Spleen (tissue), 11 donors: ENCODE data around the gene NEDD9. TPM values are rescaled to one million over a fixed set of nuclear protein-coding genes. Genes with fewer than 3 reads are reported as not detected.

Experiments used
- DNase-seq: peaks from one replicate; pipeline ENCODE4 v3.0.0-alpha.2; 2020
- H3K27ac ChIP-seq, 8 donors: fragments of 200-600 bp; sonication (generic) in 7 of 8; 1 replicate in 4 of 8; 2 replicates in 4 of 8; pipeline versions ENCODE4 v1.5.0 to v1.8.0; 2016 to 2021; ENCODE audit warnings: inconsistent platforms in 4 of 8, mild to moderate bottlenecking in 4 of 8, moderate library complexity in 1 of 8
- H3K27me3 ChIP-seq, 7 donors: fragments of 200-600 bp; sonication (generic) in 6 of 7; replicated peaks in 1 of 7; 1 replicate in 4 of 7; 2 replicates in 3 of 7; pipeline versions ENCODE4 v1.5.0 to v1.8.0; 2016 to 2021; ENCODE audit warnings: inconsistent platforms in 3 of 7, mild to moderate bottlenecking in 1 of 7
- H3K36me3 ChIP-seq, 6 donors: fragments of 200-600 bp; sonication (generic) in 5 of 6; 1 replicate in 4 of 6; 2 replicates in 2 of 6; pipeline versions ENCODE4 v1.5.0 to v1.8.0; 2016 to 2021; ENCODE audit warnings: inconsistent platforms in 2 of 6
- H3K4me1 ChIP-seq, 6 donors: fragments of 200-600 bp; sonication (generic) in 5 of 6; 1 replicate in 3 of 6; 2 replicates in 3 of 6; pipeline versions ENCODE4 v1.5.0 to v1.8.0; 2016 to 2021; ENCODE audit warnings: inconsistent platforms in 3 of 6
- H3K4me3 ChIP-seq, 8 donors: fragments of 200-600 bp; sonication (generic) in 7 of 8; 1 replicate in 4 of 8; 2 replicates in 4 of 8; pipeline versions ENCODE4 v1.5.0 to v1.8.0; 2016 to 2021; ENCODE audit warnings: inconsistent platforms in 4 of 8, mild to moderate bottlenecking in 4 of 8, moderate library complexity in 2 of 8
- H3K9me3 ChIP-seq, 8 donors: fragments of 200-600 bp; sonication (generic) in 7 of 8; 1 replicate in 4 of 8; 2 replicates in 4 of 8; pipeline versions ENCODE4 v1.5.0 to v1.8.0; 2016 to 2021; ENCODE audit warnings: inconsistent platforms in 4 of 8
- CTCF ChIP-seq, 11 experiments: fragments of 200-600 bp in 7 of 11; fragments of 450-650 bp in 4 of 11; sonication (generic) in 4 of 11; IDR thresholded peaks in 8 of 11; conservative IDR thresholded peaks in 3 of 11; 1 replicate in 7 of 11; 2 replicates in 4 of 11; pipeline versions ENCODE4 v1.4.0 to v1.8.0; 2016 to 2021; ENCODE audit warnings: antibody characterized with exemption in 11 of 11, inconsistent platforms in 4 of 11, mild to moderate bottlenecking in 1 of 11
- POLR2A ChIP-seq, 3 donors: fragments of 450-650 bp; IDR thresholded peaks; one replicate each; pipeline ENCODE4 v1.5.1; 2017; ENCODE audit warnings: antibody characterized with exemption in 3 of 3, mild to moderate bottlenecking in 1 of 3
- POLR2AphosphoS5 ChIP-seq, 3 donors: sonication (generic); formaldehyde crosslinking; IDR thresholded peaks; one replicate each; pipeline ENCODE4 v1.5.1; 2017; ENCODE audit warnings: antibody characterized with exemption in 3 of 3
- WGBS, 5 donors: extraction: QIAGEN DNeasy Blood & Tissue Kit in 3 of 5; methylation state at CpG; one replicate each; pipeline versions ENCODE4 v1.1.5 to v1.1.7; 2013 to 2018; 5-methylcytosine and 5-hydroxymethylcytosine counted together
- intact Hi-C: fragments of 100-400 bp; cut with DNase I; formaldehyde crosslinking; loops from one replicate; pipeline ENCODE4 v1.15.0; 2023; ENCODE audit warnings: low total_unique reads
- polyA plus RNA-seq, 3 donors: library from polyadenylated mRNA; stranded (reverse); fragments of 200-250 nt; gene quantifications; one replicate each; pipeline ENCODE4 v1.2.1, GENCODE V29; 2013
- total RNA-seq, 7 donors: library from RNA; depleted of rRNA in 3 of 7; stranded (reverse); fragments of >200 nt in 3 of 7; fragmentation: NEBNext Ultra II Directional in 4 of 7; extraction: Animal tissue kit (Norgen Biotek cat#: 25700) in 4 of 7; gene quantifications; one replicate each; pipeline versions ENCODE4 v1.1.0 to v1.2.1, GENCODE V29; 2016 to 2021
- donor health status: healthy with polysubstance abuse.
- donor health status: DM: no; HTN: no; CAD: no; lungs with moderate emphysema.
- donor health status: DM: no; HTN: no; CAD: no.
- donor health status: Bipolar disorder and iron deficiency.
- donor health status: healthy.
- donor health status: DM: no; HTN: no; CAD: no.
- donor health status: DM: yes; HTN: yes; CAD: no.

Gene NEDD9
- total and polyA plus RNA-seq, 10 donors: 16.1 to 208 (median 115) TPM

- Histone ChIP-seq H3K27ac (peak overlapping the region; percentile 10 to 68 (median 45)), H3K36me3 (peaks cover 0 to 17% (median 2%) of the 10 kb centered on the region in 6 donors), H3K27me3 (peaks cover 0 to 6% (median 0%) of the 10 kb centered on the region in 7 donors), H3K9me3 (no peaks in the 10 kb centered on the region), H3K4me1 (peaks cover 21 to 61% (median 42%) of the 10 kb centered on the region in 6 donors), H3K4me3 (no peak overlapping the region)
- no peak for DNase-seq
- 14 to 29% (median 22%) methylated on average over 6 of the region's 6 CpGs for WGBS, 5 donors
- TF ChIP-seq POLR2A (IDR thresholded peaks at IDR 0.05) (no peak), CTCF (IDR thresholded peaks at IDR 0.05 in 8 of 11, conservative IDR thresholded peaks at IDR 0.05 in 3 of 11) (no peak), POLR2AphosphoS5 (IDR thresholded peaks at IDR 0.05) (peak in 2 of 3 donors; percentile 22 to 43)
- intact Hi-C loops: no loop called here
These were observed 3.7 kb upstream of the NEDD9 start for GRCh38 chr6:11236076-11236750.

DNA sequence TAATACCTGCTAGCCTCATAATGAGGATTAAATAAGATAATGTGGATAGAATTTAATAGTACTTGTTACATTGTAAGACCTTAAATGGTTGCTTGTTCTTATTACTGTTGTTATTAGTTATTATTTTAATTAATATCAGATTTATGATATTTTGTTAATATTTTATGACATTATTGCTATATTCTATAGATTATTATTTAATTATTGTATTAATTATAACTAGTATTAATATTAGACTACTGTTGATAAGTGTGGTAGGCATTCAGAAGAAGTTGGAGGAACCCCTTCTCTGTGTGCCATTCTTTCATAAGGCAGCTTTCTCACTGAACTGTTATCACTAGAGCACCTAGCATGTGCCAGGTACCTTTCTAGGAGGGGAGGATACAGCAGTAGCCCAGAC lies 2.6 kb upstream of the NEDD9 start:
- H3K4me3 ChIP-seq: no peak overlapping the region
- peaks cover 0 to 6% (median 0%) of the 10 kb centered on the region in 7 donors for H3K27me3 ChIP-seq
- intact Hi-C loops: no loop called here
- peaks cover 21 to 72% (median 46%) of the 10 kb centered on the region in 6 donors for H3K4me1 ChIP-seq
- no peaks in the 10 kb centered on the region for H3K9me3 ChIP-seq
- H3K27ac ChIP-seq: peak overlapping the region in 3 of 8 donors; percentile 58 to 68 (median 67)
- DNase-seq: no peak
- TF ChIP-seq CTCF (IDR thresholded peaks at IDR 0.05 in 8 of 11, conservative IDR thresholded peaks at IDR 0.05 in 3 of 11) (no peak), POLR2AphosphoS5 (IDR thresholded peaks at IDR 0.05) (no peak), POLR2A (IDR thresholded peaks at IDR 0.05) (no peak)
- H3K36me3 ChIP-seq: peaks cover 0 to 13% (median under 1%) of the 10 kb centered on the region in 6 donors

DNA sequence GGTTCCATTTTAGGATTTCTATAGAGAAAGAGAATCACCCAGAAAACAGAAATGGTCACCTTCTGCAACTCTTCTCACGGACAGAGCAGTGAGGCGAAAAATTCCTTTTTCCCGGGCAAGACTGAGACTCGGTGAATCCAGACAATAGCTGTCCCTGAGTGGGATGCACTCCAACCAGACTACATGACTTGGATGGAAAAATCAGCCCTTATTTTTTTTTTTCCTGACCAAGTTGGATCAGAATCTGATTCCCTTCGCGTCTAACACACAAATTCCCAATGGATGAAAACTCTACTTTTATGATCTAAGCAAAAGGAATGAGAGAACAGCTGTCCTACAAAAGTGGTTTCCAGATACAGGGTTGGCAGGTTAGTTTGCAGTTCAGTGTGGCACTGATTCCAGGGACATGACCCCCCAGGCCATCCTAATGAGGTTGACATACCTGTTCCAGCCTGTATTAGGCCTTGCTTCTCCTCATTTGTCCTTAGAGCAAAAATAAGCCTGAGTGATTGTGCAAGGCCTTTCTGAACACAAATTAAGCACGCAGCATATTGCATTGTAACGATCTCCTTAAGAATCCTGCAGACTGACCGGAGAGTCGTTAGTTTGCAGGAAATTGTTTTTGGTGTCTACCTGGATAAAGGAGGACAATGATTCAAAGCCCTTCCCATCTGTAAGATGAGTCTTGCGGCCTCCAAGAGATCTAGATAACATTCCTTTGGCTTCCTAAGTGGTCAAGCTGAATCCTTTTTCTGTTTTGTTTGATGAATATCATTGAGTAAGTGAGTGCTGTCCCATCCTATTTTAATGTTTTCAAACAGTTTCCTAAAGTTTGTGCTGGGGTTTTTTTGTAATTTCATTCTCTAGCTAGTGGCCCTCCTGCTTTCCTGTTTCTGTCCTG lies 1.5 kb upstream of the NEDD9 start:
- intact Hi-C loops: no loop called here

More for the DNA sequence above, 1.5 kb upstream of the NEDD9 start:
- DNase-seq: no peak
- Histone ChIP-seq H3K4me3 (peak overlapping the region in 2 of 8 donors; percentile 53 to 75), H3K4me1 (peaks cover 21 to 84% (median 48%) of the 10 kb centered on the region in 6 donors), H3K36me3 (peaks cover 0 to 18% (median 0%) of the 10 kb centered on the region in 6 donors), H3K27me3 (peaks cover 0 to under 1% (median 0%) of the 10 kb centered on the region in 7 donors), H3K27ac (peak overlapping the region; percentile 82 to 89 (median 86)), H3K9me3 (no peaks in the 10 kb centered on the region)
- no peak for TF ChIP-seq CTCF (IDR thresholded peaks at IDR 0.05 in 8 of 11, conservative IDR thresholded peaks at IDR 0.05 in 3 of 11)
- no peak for TF ChIP-seq POLR2AphosphoS5 (IDR thresholded peaks at IDR 0.05)
- no peak for TF ChIP-seq POLR2A (IDR thresholded peaks at IDR 0.05)
- 80 to 86% (median 83%) methylated on average over 11 of the region's 11 CpGs for WGBS, 5 donors
